HUES48 (cell line): Measurements from ENCODE around the gene INPP5A.

Source experiments
- H3K27ac ChIP-seq: one replicate; pipeline ENCODE4 v1.7.0; 2013; ENCODE audit warnings: low read depth, low read length, inconsistent platforms
- H3K27me3 ChIP-seq: 2 replicates; pipeline ENCODE4 v1.6.1; 2013; ENCODE audit warnings: mild to moderate bottlenecking, low read length; ENCODE audit not compliant: control insufficient read depth, insufficient read depth
- H3K36me3 ChIP-seq: 2 replicates; pipeline ENCODE4 v1.6.1; 2013; ENCODE audit warnings: low read length; ENCODE audit not compliant: control insufficient read depth, insufficient read depth
- H3K4me1 ChIP-seq: 2 replicates; pipeline ENCODE4 v1.6.1; 2013; ENCODE audit warnings: mild to moderate bottlenecking, low read length; ENCODE audit not compliant: control insufficient read depth, insufficient read depth
- H3K4me3 ChIP-seq: 2 replicates; pipeline ENCODE4 v1.5.1; 2013; ENCODE audit warnings: mild to moderate bottlenecking, low read depth, low read length
- H3K9ac ChIP-seq: 2 replicates; pipeline ENCODE4 v1.6.1; 2013; ENCODE audit warnings: mild to moderate bottlenecking, low read depth, low read length, moderate library complexity
- H3K9me3 ChIP-seq: 2 replicates; pipeline ENCODE4 v1.6.1; 2013; ENCODE audit warnings: low read length; ENCODE audit not compliant: control insufficient read depth, insufficient read depth

The INPP5A gene

GRCh38 chr10:132710746-132711612 is 173.4 kb downstream of the INPP5A start:
- Histone ChIP-seq H3K27ac (no peak overlapping the region), H3K4me3 (no peak overlapping the region), H3K36me3 (no peaks in the 10 kb centered on the region), H3K4me1 (peaks cover 15% of the 10 kb centered on the region), H3K9me3 (peaks cover 4% of the 10 kb centered on the region; the same call in 1 of the 2 replicates), H3K27me3 (no peaks in the 10 kb centered on the region), H3K9ac (no peak overlapping the region)

DNA sequence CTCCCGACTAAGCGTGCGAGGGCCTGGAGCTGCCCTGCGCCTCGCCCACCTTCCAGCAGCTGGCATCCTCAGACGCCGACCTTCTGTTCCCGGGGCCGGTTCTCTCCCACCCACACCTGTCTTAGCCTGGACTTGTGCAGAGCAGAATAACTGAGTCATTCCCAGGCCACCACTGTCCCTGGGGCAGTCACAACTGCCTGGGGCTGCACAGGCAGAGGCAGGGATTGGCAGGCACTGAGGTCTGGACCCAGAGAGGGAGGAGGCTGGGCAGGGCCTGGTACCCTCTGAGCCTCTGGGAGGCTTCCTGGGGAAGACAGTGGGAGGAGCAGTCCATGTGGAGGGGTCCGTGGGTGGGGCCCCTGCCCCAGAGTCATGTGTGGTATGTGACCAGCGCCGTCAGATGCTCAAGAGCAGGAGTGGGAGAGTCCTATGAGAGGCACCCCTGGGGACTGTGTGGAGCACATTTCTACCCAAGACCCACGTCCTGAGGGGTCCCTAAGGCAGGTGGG is 174.1 kb downstream of the INPP5A start:
- Histone ChIP-seq H3K27ac (no peak overlapping the region), H3K4me3 (no peak overlapping the region), H3K36me3 (no peaks in the 10 kb centered on the region), H3K27me3 (no peaks in the 10 kb centered on the region), H3K9me3 (no peaks in the 10 kb centered on the region), H3K4me1 (peaks cover 15% of the 10 kb centered on the region), H3K9ac (no peak overlapping the region)

GRCh38 chr10:132712291-132712690 is 174.7 kb downstream of the INPP5A start:
- peaks cover 15% of the 10 kb centered on the region for H3K4me1 ChIP-seq
- H3K9ac ChIP-seq = no peak overlapping the region
- no peak overlapping the region for H3K27ac ChIP-seq
- no peaks in the 10 kb centered on the region for H3K9me3 ChIP-seq
- H3K4me3 ChIP-seq = no peak overlapping the region
- no peaks in the 10 kb centered on the region for H3K36me3 ChIP-seq
- H3K27me3 ChIP-seq = no peaks in the 10 kb centered on the region

DNA sequence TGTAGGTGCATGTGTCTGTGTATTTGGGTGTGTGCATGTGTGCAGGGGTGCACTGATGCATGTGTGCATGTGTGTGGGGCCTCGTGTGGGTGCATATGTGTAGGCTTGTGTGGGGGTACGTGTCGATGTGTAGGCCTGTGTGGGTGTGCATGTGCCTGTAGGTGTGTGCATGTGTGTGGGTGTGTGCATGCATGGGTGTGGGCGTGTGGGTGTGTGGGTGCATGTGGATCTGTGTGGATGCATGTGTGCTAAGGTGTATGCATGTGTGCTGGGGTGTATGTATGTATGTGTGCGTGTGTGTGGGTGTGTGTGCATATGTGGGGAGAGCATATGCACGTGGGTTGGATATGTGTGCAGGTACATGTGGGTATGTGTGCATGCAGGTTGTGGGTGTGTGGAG is 175.2 kb downstream of the INPP5A start:
- peaks cover 15% of the 10 kb centered on the region for H3K4me1 ChIP-seq
- H3K4me3 ChIP-seq = no peak overlapping the region
- H3K27ac ChIP-seq = no peak overlapping the region
- H3K9me3 ChIP-seq = no peaks in the 10 kb centered on the region
- no peaks in the 10 kb centered on the region for H3K27me3 ChIP-seq
- no peak overlapping the region for H3K9ac ChIP-seq
- H3K36me3 ChIP-seq = no peaks in the 10 kb centered on the region

- Histone ChIP-seq H3K27ac (no peak overlapping the region), H3K27me3 (no peaks in the 10 kb centered on the region), H3K36me3 (no peaks in the 10 kb centered on the region), H3K9me3 (no peaks in the 10 kb centered on the region), H3K4me3 (no peak overlapping the region), H3K9ac (no peak overlapping the region), H3K4me1 (peaks cover 15% of the 10 kb centered on the region)
Observed at GRCh38 chr10:132713421-132714095, 176.0 kb downstream of the INPP5A start.

DNA sequence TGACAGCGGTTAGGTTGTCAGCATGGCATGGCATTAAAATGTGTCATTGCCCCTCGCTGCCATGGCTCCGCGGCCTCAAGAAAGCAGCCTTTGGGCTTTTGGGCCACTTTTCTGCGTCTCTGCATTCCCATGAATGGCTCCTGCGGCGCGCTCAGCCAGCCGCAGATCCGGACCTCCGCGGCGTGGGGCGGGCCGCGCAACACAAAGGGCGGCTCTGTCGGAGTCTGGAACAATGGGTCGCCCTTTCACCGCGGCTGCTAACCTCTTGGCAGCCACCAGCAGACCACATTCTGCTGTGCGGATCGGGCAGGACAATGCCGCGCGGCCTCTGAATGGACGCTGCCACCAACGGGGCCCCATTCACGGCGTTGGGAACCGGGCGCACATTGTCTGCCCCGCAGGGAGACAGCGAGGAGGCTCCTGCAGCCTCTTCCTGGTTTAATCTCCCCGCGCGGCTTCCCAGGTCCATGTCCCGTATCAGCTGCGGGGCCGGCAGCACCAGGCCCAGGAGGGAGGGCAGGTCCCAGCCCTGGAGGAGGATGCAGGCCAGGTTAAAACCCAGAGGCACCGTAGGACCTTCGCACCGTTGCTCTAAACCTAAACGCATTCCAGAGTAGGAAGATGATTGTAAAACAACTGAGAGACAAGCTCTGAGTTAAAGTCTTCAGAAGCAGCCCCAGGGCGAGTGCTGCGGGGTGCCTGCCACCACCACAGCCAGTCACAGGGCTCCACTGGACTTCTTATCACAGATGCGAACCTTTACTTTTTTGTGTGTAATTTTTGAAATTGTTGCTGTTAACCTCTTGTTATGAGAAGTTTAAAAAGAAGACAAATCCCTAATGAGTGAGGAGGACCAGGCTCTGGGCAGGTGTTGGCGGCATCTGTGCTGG is 176.8 kb downstream of the INPP5A start:
- Histone ChIP-seq H3K27ac (no peak overlapping the region), H3K4me1 (peaks cover 15% of the 10 kb centered on the region), H3K27me3 (no peaks in the 10 kb centered on the region), H3K36me3 (no peaks in the 10 kb centered on the region), H3K9me3 (no peaks in the 10 kb centered on the region), H3K9ac (no peak overlapping the region), H3K4me3 (no peak overlapping the region; the same call in 1 of the 2 replicates)

DNA sequence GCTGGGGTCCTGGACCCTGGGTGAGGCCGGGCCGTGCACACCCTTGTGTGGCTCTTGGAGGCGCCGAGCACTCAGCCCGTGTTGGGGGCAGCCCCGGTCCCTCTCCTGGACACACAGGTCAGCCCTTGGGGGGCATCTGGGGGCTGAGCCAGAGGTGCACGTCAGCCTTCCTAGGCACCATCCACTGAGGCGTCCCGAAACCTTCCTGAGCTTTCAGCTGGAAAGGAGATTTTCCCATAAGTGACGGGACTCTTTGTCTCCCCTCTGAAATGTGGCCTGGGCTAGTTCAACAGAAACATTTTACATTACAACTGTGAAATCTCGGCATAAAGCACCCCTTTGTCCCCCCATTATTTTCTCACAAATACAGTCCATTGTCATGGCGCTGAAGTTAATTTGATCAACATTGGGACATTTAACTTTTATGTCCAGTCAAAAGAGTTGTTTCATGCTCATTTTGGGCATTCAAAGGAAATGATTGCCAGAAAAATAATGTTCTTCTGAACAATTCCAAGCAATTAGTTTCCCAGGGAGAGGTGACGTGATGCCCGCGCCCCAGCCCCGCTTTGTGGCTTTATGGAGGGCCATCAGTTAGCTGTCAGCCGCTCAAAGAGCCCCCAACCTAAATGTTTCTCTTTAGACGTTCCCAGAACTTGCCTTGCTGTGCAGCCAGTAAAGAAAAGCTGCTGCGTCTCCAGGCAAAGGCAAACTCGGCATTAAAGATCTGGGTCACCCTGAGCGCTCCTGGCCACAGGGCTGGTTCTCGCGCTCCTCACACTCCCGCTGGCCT is 177.6 kb downstream of the INPP5A start:
- Histone ChIP-seq H3K27me3 (no peaks in the 10 kb centered on the region), H3K4me1 (peaks cover 15% of the 10 kb centered on the region), H3K9me3 (no peaks in the 10 kb centered on the region), H3K9ac (no peak overlapping the region), H3K36me3 (no peaks in the 10 kb centered on the region), H3K27ac (no peak overlapping the region), H3K4me3 (no peak overlapping the region)

DNA sequence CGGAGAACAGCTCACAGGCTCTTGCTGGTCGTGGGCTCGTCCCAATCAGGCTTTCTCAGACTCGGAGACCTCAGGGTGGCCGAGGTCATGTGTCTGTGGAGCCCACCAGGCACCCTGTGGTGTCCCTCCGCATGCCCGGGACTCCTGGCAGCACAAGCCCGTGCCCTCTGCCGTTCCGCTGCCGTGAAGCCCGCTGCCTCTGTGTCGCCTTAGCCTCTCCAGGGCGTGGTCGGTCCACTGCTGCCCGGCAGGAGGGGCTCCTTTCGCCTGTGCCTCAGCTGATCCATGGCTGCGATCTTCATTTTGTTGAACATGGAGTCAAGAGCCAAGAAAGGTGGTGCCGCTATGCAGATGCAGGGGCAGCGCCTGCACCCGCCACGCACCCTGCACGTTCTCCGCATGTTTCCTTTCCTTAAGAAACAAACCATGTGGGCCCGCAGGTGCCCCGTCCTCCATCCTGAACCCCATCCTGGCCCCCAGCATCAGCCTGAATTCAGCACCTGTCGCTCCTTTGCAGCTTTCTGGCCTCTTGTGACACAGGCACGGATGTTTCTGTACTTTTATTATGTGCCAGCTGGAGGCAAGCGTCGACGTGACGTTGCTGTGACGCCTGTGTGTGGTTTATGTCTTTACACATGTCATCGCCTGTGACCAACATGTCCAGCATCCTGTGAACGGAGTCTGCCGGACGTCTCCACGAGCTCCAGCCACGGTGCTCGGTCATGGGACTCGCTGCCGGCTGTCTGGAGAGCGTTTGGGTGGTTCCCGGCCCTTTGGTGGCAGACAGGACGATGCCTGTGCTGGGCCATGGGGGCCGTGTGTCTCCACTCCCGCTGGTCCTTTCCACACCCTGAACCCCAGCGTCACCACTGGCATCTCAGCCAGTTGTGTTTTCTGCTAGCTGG is 178.4 kb downstream of the INPP5A start:
- Histone ChIP-seq H3K9me3 (no peaks in the 10 kb centered on the region), H3K4me3 (no peak overlapping the region), H3K9ac (no peak overlapping the region), H3K27me3 (no peaks in the 10 kb centered on the region), H3K36me3 (no peaks in the 10 kb centered on the region), H3K27ac (no peak overlapping the region), H3K4me1 (peaks cover 15% of the 10 kb centered on the region)

GRCh38 chr10:132716691-132717490 is 179.3 kb downstream of the INPP5A start:
- no peaks in the 10 kb centered on the region for H3K27me3 ChIP-seq
- H3K4me3 ChIP-seq = no peak overlapping the region
- no peaks in the 10 kb centered on the region for H3K9me3 ChIP-seq
- peaks cover 15% of the 10 kb centered on the region for H3K4me1 ChIP-seq
- H3K27ac ChIP-seq = no peak overlapping the region
- H3K9ac ChIP-seq = no peak overlapping the region
- no peaks in the 10 kb centered on the region for H3K36me3 ChIP-seq
